Measurements from ENCODE around the gene RITA1.
A peak's percentile ranks its signal among the peaks of the same experiment; 100 is the strongest.
"Not testable (repeated sequence)": the region's sequence is repeated elsewhere in the genome, so short reads cannot be mapped to it uniquely, and the experiment has no call there.

RITA1 gene

GRCh38 chr12:113185180-113186032 lies at the start of gene RITA1, which contains the start of gene DDX54:
RITA1 (plus strand) TSS chr12:113185721; CDS start chr12:113186747, 1,026 bp downstream.
DDX54 (minus strand) TSS chr12:113185478; CDS start chr12:113185451, 27 bp downstream.
- peak within 1 kb of the TSS; percentile 97 for H3K4me3 Mint-ChIP-seq
- H3K36me3 Mint-ChIP-seq (ENCODE audit: low read depth) = peaks cover 80% of the 10 kb centered on the region
- H3K27me3 Mint-ChIP-seq = no peaks in the 10 kb centered on the region
- H3K9me3 Mint-ChIP-seq = no peaks in the 10 kb centered on the region
- peak; percentile 93 for DNase-seq
- H3K27ac Mint-ChIP-seq = peak within 1 kb of the TSS; percentile 98
- H3K4me1 Mint-ChIP-seq (ENCODE audit: low read depth) = peaks cover 50% of the 10 kb centered on the region

GRCh38 chr12:113136128-113136989 lies 49.2 kb upstream of the RITA1 start:
- peak; percentile 71 for DNase-seq
- Mint-ChIP-seq H3K27me3 (peaks cover 8% of the 10 kb centered on the region), H3K36me3 (ENCODE audit: low read depth) (no peaks in the 10 kb centered on the region), H3K4me1 (ENCODE audit: low read depth) (peaks cover 19% of the 10 kb centered on the region), H3K9me3 (no peaks in the 10 kb centered on the region), H3K27ac (peak overlapping the region; percentile 83), H3K4me3 (peak overlapping the region; percentile 74)

GRCh38 chr12:113136990-113137511 lies 48.5 kb upstream of the RITA1 start:
- Mint-ChIP-seq H3K27me3 (peaks cover 8% of the 10 kb centered on the region), H3K27ac (peak overlapping the region; percentile 83), H3K36me3 (ENCODE audit: low read depth) (no peaks in the 10 kb centered on the region), H3K4me3 (peak overlapping the region; percentile 74), H3K4me1 (ENCODE audit: low read depth) (peaks cover 22% of the 10 kb centered on the region), H3K9me3 (no peaks in the 10 kb centered on the region)
- no peak for DNase-seq

- Mint-ChIP-seq H3K27ac (no peak overlapping the region), H3K4me1 (ENCODE audit: low read depth) (peaks cover 27% of the 10 kb centered on the region), H3K4me3 (no peak overlapping the region), H3K36me3 (ENCODE audit: low read depth) (no peaks in the 10 kb centered on the region), H3K9me3 (no peaks in the 10 kb centered on the region), H3K27me3 (peaks cover 8% of the 10 kb centered on the region)
- DNase-seq = no peak
Measured at GRCh38 chr12:113137861-113138783, 47.4 kb upstream of the RITA1 start.

GRCh38 chr12:113138826-113139225 lies 46.7 kb upstream of the RITA1 start:
- H3K4me3 Mint-ChIP-seq = no peak overlapping the region
- H3K27ac Mint-ChIP-seq = no peak overlapping the region
- peaks cover 27% of the 10 kb centered on the region for H3K4me1 Mint-ChIP-seq (ENCODE audit: low read depth)
- no peaks in the 10 kb centered on the region for H3K9me3 Mint-ChIP-seq
- H3K27me3 Mint-ChIP-seq = peaks cover 8% of the 10 kb centered on the region
- H3K36me3 Mint-ChIP-seq (ENCODE audit: low read depth) = no peaks in the 10 kb centered on the region
- DNase-seq = no peak

- no peaks in the 10 kb centered on the region for H3K36me3 Mint-ChIP-seq (ENCODE audit: low read depth)
- no peak overlapping the region for H3K4me3 Mint-ChIP-seq
- no peak overlapping the region for H3K27ac Mint-ChIP-seq
- H3K9me3 Mint-ChIP-seq = no peaks in the 10 kb centered on the region
- peaks cover 8% of the 10 kb centered on the region for H3K27me3 Mint-ChIP-seq
- peaks cover 21% of the 10 kb centered on the region for H3K4me1 Mint-ChIP-seq (ENCODE audit: low read depth)
- no peak for DNase-seq
Measured at GRCh38 chr12:113140706-113141105, 44.8 kb upstream of the RITA1 start.

- not testable (repeated sequence) for H3K27me3 Mint-ChIP-seq; DNase-seq; H3K4me3 Mint-ChIP-seq; H3K9me3 Mint-ChIP-seq; H3K36me3 Mint-ChIP-seq (ENCODE audit: low read depth)
- peak overlapping the region; percentile 84 for H3K27ac Mint-ChIP-seq
- peaks cover 11% of the 10 kb centered on the region for H3K4me1 Mint-ChIP-seq (ENCODE audit: low read depth)
Measured at GRCh38 chr12:113141716-113142115, 43.8 kb upstream of the RITA1 start.

- no peaks in the 10 kb centered on the region for H3K9me3 Mint-ChIP-seq
- no peaks in the 10 kb centered on the region for H3K27me3 Mint-ChIP-seq
- H3K4me3 Mint-ChIP-seq = no peak overlapping the region
- H3K27ac Mint-ChIP-seq = peak overlapping the region; percentile 84
- no peak for DNase-seq
- no peaks in the 10 kb centered on the region for H3K36me3 Mint-ChIP-seq (ENCODE audit: low read depth)
- H3K4me1 Mint-ChIP-seq (ENCODE audit: low read depth) = peaks cover 8% of the 10 kb centered on the region
Measured at GRCh38 chr12:113142173-113142885, 43.2 kb upstream of the RITA1 start.

- Mint-ChIP-seq H3K4me3 (no peak overlapping the region), H3K9me3 (no peaks in the 10 kb centered on the region), H3K36me3 (ENCODE audit: low read depth) (no peaks in the 10 kb centered on the region), H3K27ac (peak overlapping the region; percentile 41), H3K4me1 (ENCODE audit: low read depth) (peaks cover 8% of the 10 kb centered on the region), H3K27me3 (no peaks in the 10 kb centered on the region)
- DNase-seq = no peak
Measured at GRCh38 chr12:113142886-113143332, 42.6 kb upstream of the RITA1 start.

GRCh38 chr12:113143959-113144358 lies 41.6 kb upstream of the RITA1 start:
- H3K27ac Mint-ChIP-seq = no peak overlapping the region
- H3K36me3 Mint-ChIP-seq (ENCODE audit: low read depth) = no peaks in the 10 kb centered on the region
- DNase-seq = no peak
- H3K4me3 Mint-ChIP-seq = no peak overlapping the region
- H3K27me3 Mint-ChIP-seq = no peaks in the 10 kb centered on the region
- no peaks in the 10 kb centered on the region for H3K9me3 Mint-ChIP-seq
- H3K4me1 Mint-ChIP-seq (ENCODE audit: low read depth) = peaks cover 8% of the 10 kb centered on the region

- H3K36me3 Mint-ChIP-seq (ENCODE audit: low read depth) = no peaks in the 10 kb centered on the region
- H3K4me3 Mint-ChIP-seq = no peak overlapping the region
- DNase-seq = no peak
- no peaks in the 10 kb centered on the region for H3K27me3 Mint-ChIP-seq
- no peak overlapping the region for H3K27ac Mint-ChIP-seq
- H3K9me3 Mint-ChIP-seq = no peaks in the 10 kb centered on the region
- H3K4me1 Mint-ChIP-seq (ENCODE audit: low read depth) = peaks cover 8% of the 10 kb centered on the region
Measured at GRCh38 chr12:113144806-113145205, 40.7 kb upstream of the RITA1 start.

- peaks cover 8% of the 10 kb centered on the region for H3K4me1 Mint-ChIP-seq (ENCODE audit: low read depth)
- no peaks in the 10 kb centered on the region for H3K27me3 Mint-ChIP-seq
- H3K36me3 Mint-ChIP-seq (ENCODE audit: low read depth) = no peaks in the 10 kb centered on the region
- no peak for DNase-seq
- H3K9me3 Mint-ChIP-seq = no peaks in the 10 kb centered on the region
- no peak overlapping the region for H3K4me3 Mint-ChIP-seq
- no peak overlapping the region for H3K27ac Mint-ChIP-seq
Measured at GRCh38 chr12:113145720-113146551, 39.6 kb upstream of the RITA1 start.
